Stimulated activated CD4-positive, alpha-beta T cell treated with anti-CD3 and anti-CD28 coated beads, Interleukin-1b, Interleukin-23, amount 100 ng/mL, for 48 hours (primary cell): ENCODE results near the gene ATP11B.
"Not testable (repeated sequence)": the region's sequence is repeated elsewhere in the genome, so short reads cannot be mapped to it uniquely, and the experiment has no call there.

Experiments used
- DNase-seq: peaks from one replicate; pipeline ENCODE4 v3.0.0-alpha.2; 2020

Gene ATP11B

GRCh38 chr3:182848906-182849305 is 55.6 kb downstream of the ATP11B start:
- DNase-seq = no peak

DNA sequence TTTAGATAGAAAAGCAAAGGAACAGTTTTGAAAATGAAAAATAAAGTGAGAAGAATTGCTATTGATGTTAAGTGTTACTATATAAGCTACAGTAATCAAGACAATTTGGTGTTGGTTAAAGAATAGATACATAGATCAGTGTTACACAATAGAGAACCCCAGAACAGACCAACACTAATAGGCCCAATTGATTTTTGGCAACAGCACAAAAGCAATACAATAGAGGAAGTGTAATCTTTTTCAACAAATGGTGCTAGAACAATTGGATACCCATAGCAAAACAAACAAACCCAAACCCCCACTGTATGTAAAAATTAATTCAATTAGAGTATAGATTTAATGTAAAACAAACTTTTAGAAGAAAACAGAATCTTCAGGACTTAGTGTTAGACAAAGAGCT is 61.8 kb downstream of the ATP11B start:
- no peak for DNase-seq

DNA sequence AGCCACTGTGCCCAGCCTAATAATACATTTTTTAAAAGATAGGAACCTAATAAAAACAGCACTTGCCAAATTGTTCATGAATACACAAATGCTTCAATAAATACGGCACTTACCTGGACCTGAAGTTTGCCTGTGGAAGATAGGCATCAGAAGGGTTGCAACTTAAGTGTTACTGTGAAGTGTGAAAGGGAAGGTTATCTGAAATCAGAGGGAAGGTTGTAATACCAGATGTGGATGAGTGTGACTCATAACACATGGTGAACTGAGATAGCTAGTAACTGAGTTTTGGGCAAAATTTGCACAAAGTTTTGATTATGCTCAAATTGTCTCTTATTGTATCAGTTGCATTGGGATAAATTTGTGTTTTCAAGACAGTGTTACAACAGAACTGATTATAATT is 68.0 kb downstream of the ATP11B start:
- DNase-seq = no peak

DNA sequence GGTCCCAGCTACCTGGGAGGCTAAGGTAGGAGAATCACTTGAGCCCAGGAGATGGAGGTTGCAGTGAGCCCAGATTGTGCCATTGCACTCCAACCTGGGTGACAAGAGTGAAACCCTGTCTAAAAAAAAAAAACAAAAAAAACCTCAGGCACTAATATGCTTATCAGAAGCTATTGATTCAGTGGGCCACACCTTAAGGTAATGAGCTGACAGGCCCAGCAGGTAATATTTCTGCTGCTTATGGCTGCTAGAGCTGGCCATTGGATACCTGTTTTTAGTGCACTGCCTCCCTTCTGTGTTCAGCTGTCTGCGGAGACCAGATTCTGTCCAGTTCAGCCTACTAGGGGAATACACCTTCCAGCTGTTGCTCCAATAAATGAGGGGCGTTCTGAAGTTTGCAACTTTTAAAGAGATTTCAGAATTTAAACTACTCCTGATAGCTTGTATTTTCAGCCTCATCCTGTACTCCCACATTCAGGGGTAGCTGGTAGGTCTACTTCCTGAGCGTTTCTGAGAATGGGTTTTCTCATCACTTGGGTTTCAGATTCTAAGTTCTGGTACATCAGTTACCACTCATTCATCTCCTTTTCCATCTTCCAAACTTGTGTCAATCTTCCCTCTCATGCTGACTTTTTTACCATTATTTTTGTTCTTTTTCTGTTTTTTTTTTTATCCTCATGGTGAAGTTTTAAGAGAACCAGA is 69.0 kb downstream of the ATP11B start:
- no peak for DNase-seq

DNA sequence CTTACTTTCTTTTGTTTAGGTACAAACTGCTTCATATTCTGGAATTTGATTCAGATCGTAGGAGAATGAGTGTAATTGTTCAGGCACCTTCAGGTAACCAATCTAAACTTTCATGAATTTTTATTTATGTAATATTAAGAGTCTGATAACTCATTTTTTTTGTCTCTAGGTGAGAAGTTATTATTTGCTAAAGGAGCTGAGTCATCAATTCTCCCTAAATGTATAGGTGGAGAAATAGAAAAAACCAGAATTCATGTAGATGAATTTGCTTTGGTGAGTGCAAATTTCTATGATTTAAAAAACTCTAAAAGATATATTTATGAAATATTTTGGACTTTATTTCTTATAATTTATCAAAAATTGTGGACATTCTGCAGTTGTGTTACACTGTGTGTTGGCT is 75.8 kb downstream of the ATP11B start:
- DNase-seq = no peak

- DNase-seq = not testable (repeated sequence)
Measured at GRCh38 chr3:182870917-182871316, 77.6 kb downstream of the ATP11B start.

- no peak for DNase-seq
Measured at GRCh38 chr3:182879031-182879611, 85.8 kb downstream of the ATP11B start.

- no peak for DNase-seq
Measured at GRCh38 chr3:182886497-182886896, 93.2 kb downstream of the ATP11B start.

- DNase-seq = no peak
Measured at GRCh38 chr3:182889948-182890629, 96.8 kb downstream of the ATP11B start.

- no peak for DNase-seq
Measured at GRCh38 chr3:182891364-182891763, 98.1 kb downstream of the ATP11B start.

DNA sequence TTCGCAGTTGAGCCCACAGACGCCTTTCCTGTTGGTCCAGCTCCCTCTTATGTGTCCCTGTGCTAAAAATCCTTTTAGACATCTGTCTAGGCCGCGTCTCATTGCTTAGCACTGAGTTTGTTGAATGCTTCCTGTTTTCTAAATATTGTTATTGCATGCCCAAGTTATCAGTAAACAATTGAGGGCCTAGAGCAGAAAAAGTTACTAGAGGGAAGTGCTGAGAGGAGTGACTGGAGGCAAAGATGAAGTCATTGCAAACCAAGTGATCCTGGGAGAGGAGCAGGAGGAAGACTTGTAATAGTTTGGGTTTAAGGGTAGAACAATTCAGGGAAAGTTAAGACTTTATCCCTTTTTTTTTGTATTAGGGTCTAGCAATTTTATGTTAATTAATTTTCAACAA is 98.9 kb downstream of the ATP11B start:
- DNase-seq = no peak

DNA sequence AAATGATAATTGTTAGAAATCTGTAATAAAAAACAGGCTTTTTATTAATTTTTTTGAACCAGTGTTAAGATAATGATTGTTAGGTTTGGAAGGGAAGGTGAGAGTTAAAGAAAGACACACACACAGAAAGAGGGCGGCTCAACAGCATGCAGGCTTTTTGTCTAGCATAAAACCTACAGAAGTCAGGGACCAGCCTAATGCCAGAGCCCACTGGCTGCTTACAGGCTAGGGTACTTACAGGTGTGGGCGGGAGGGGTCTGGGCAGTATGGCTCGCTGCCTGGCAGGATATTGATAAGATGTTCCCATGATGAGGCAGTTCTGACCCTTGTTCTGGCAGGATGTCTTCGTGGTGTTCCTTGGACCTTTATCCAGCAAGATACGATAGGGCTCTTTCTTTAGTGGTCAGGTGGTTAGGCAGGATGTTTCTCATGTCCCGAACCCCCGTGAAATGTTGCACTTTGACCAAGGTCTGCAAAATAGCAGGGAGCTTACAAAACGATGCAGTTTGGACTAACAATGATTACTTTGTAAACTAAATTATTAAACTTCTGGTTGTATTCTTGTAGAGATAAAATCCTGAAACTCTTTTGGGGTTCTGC is 102.3 kb downstream of the ATP11B start:
- no peak for DNase-seq

GRCh38 chr3:182896553-182896952 is 103.2 kb downstream of the ATP11B start:
- no peak for DNase-seq

- no peak for DNase-seq
Measured at GRCh38 chr3:182902236-182902635, 108.9 kb downstream of the ATP11B start.

GRCh38 chr3:182904164-182904563 is 110.9 kb downstream of the ATP11B start:
- no peak for DNase-seq

DNA sequence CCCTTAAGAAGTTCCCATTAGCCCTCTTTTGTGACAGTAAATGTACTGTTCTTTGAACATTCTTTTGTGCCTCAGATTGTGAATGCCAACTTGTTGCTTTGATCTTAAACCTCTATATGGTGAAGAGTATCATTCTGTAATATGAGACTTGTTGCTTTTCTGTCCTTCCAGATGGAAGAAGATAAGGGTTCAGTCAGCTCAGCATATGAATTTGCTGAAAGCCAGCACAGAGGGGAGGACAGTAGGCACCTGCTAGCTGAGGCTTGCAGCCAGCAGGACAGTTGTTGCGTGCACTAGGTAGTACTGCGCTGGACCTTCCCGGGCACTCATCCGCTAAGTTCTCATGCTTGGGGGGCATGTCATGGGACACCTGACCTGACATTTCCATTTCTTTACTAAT is 112.3 kb downstream of the ATP11B start:
- no peak for DNase-seq

- DNase-seq = no peak
Measured at GRCh38 chr3:182906036-182906435, 112.7 kb downstream of the ATP11B start.

DNA sequence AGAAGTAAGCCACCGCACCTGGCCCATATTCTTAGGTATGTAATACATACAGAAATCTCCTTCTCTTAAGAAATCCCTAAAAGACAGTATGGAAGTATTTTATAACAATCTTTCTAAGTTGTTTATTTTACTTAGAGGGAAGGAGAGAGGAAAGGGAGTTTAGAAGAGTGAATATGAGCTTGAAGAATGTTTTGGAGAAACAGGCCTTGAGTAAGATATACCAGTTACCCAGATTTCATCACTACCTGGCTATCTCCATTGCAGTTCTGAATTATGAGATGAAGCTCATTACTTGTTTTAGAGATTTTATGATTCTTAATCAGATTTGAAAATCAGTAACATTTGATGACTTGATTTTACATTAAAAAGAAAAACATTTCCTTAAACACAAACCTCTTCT is 115.2 kb downstream of the ATP11B start:
- DNase-seq = no peak

GRCh38 chr3:182909318-182910040 is 116.2 kb downstream of the ATP11B start:
- DNase-seq = no peak

GRCh38 chr3:182910936-182911781 is 117.9 kb downstream of the ATP11B start:
- no peak for DNase-seq

GRCh38 chr3:182911782-182912111 is 118.4 kb downstream of the ATP11B start:
- no peak for DNase-seq

DNA sequence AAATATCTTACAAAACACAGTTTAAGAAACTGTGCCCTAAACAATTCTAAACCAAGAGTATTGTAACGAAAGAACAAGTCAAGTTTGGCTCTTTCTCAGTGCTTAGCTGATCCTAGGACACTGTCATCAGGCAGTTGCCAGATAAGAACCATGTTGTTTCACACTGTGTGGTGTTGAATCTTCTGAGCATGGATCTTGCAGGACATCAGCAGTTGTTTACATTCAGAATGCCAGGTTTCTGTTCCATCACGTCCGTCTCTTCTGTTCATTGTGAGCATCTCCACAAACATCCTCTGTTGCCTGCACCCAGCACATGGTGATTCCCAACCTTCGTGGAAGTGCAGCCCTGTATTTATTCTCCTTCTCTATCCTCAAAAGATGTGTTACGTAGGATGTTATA is 119.2 kb downstream of the ATP11B start:
- DNase-seq = no peak
